GM12878 (cell line): ENCODE measurements around the gene UQCR10. TPM values are rescaled to one million over a fixed set of nuclear protein-coding genes. Genes with fewer than 3 reads are reported as not detected.

Source experiments
- ATAC-seq: fragments of 200-7000 bp; cut with Tn5 transposase; 3 replicates; pipeline ENCODE4 v1.9.1; 2020; ENCODE audit warnings: mild to moderate bottlenecking, moderate library complexity
- BruUV-seq: library from RNA; stranded (reverse); fragments of 400-500 nt; replicated peaks from 2 replicates; lab custom pipeline; 2021; lab: Mats Ljungman, UMichigan
- CTCF ChIA-PET: fragments of 300-600 bp; sonication (Branson Sonifier 250); formaldehyde crosslinking; extraction: SDS; loops from one replicate; lab custom pipeline; 2021; ENCODE audit warnings: inconsistent platforms; lab: Yijun Ruan, JAX
- POLR2A ChIA-PET: fragments of 350-600 bp; formaldehyde crosslinking; extraction: SDS; loops from one replicate; lab custom pipeline; 2021; ENCODE audit warnings: inconsistent platforms; lab: Charles Lee
- RAD21 ChIA-PET: fragments of 300-600 bp; sonication (Branson Sonifier 250); formaldehyde crosslinking; loops from one replicate; lab custom pipeline; 2023; ENCODE audit warnings: antibody characterized with exemption; ENCODE audit not compliant: unreplicated experiment; lab: Charles Lee
- SMC1A ChIA-PET: fragments of 300-600 bp; sonication (Branson Sonifier 250); formaldehyde crosslinking; loops from one replicate; lab custom pipeline; 2023; ENCODE audit not compliant: unreplicated experiment, uncharacterized antibody; lab: Charles Lee
- DNase-seq: peaks from one replicate; pipeline ENCODE4 v3.0.0-alpha.2; 2011; ENCODE audit warnings: low read depth, low spot score
- FAIRE-seq: peaks from 3 replicates; lab custom pipeline; 2011; peaks lifted over from hg19 to GRCh38; lab: Jason Lieb, UNC
- H2AFZ ChIP-seq: 2 replicates; pipeline ENCODE4 v1.6.0; 2011; ENCODE audit warnings: low read depth, low read length, control low read depth; ENCODE audit not compliant: control insufficient read depth
- H3K27ac ChIP-seq: 2 replicates; pipeline ENCODE4 v1.5.1; 2011; ENCODE audit warnings: control low read depth; ENCODE audit not compliant: control insufficient read depth, insufficient read depth
- H3K27me3 ChIP-seq, 2 experiments: replicated peaks in 1 of 2; 2 replicates each; pipeline versions ENCODE4 v1.6.0 to v1.6.1; 2011; ENCODE audit warnings: low read length in 1 of 2; ENCODE audit not compliant: control insufficient read depth in 2 of 2, insufficient read depth in 2 of 2
- H3K36me3 ChIP-seq, 2 experiments: 2 replicates each; pipeline ENCODE4 v1.5.1; 2011; ENCODE audit warnings: low read length in 1 of 2; ENCODE audit not compliant: control insufficient read depth in 2 of 2, insufficient read depth in 2 of 2
- H3K4me1 ChIP-seq: 2 replicates; pipeline ENCODE4 v1.6.1; 2011; ENCODE audit warnings: mild to moderate bottlenecking, low read length, moderate library complexity, mixed read lengths; ENCODE audit not compliant: control insufficient read depth, insufficient read depth
- H3K4me2 ChIP-seq: 2 replicates; pipeline ENCODE4 v1.6.0; 2011; ENCODE audit warnings: control low read depth; ENCODE audit not compliant: control insufficient read depth, insufficient read depth
- H3K4me3 ChIP-seq: fragments of 200-600 bp; sonication (generic); 2 replicates; pipeline ENCODE4 v1.5.1; 2016
- H3K79me2 ChIP-seq: 2 replicates; pipeline ENCODE4 v1.6.0; 2011; ENCODE audit warnings: low read length; ENCODE audit not compliant: control insufficient read depth, insufficient read depth
- H3K9ac ChIP-seq: 2 replicates; pipeline ENCODE4 v1.8.0; 2011; ENCODE audit warnings: low read length, control low read depth, mixed read lengths; ENCODE audit not compliant: control insufficient read depth, insufficient read depth
- H3K9me3 ChIP-seq: replicated peaks from 3 replicates; pipeline ENCODE4 v1.5.1; 2011; ENCODE audit warnings: mild to moderate bottlenecking, low read length; ENCODE audit not compliant: control insufficient read depth, insufficient read depth
- H4K20me1 ChIP-seq: 2 replicates; pipeline ENCODE4 v1.6.0; 2011; ENCODE audit not compliant: control insufficient read depth, insufficient read depth
- CBX5 ChIP-seq: sonication (generic); IDR thresholded peaks from 2 replicates; pipeline ENCODE4 v1.6.1; 2016; ENCODE audit warnings: low read depth, moderate library complexity, mild to moderate bottlenecking, inconsistent platforms
- CUX1 ChIP-seq: IDR thresholded peaks from 2 replicates; pipeline ENCODE4 v1.6.1; 2012; ENCODE audit warnings: improper control_type of control experiment, low read depth, low read length; ENCODE audit not compliant: insufficient replicate concordance
- EP300 ChIP-seq, 2 experiments: fragments of 150-350 bp in 1 of 2; IDR thresholded peaks; 2 replicates each; pipeline ENCODE4 v1.6.1; 2011 to 2012; ENCODE audit warnings: low read depth in 2 of 2, low read length in 2 of 2, borderline replicate concordance in 1 of 2, improper control_type of control experiment in 1 of 2, inconsistent platforms in 1 of 2; ENCODE audit not compliant: control insufficient read depth in 1 of 2
- MYB ChIP-seq: fragments of 150-350 bp; IDR thresholded peaks from 2 replicates; pipeline ENCODE4 v1.6.1; 2014; ENCODE audit warnings: mild to moderate bottlenecking, low read depth, low read length, borderline replicate concordance
- POU2F2 ChIP-seq: IDR thresholded peaks from 3 replicates; pipeline ENCODE4 v1.6.1; 2011; ENCODE audit warnings: low read depth, mild to moderate bottlenecking, low read length, borderline replicate concordance
- RAD21 ChIP-seq: IDR thresholded peaks from 2 replicates; pipeline ENCODE4 v1.6.1; 2011; ENCODE audit warnings: mild to moderate bottlenecking, low read depth, low read length, moderate library complexity; ENCODE audit not compliant: insufficient read depth
- USF2 ChIP-seq: IDR thresholded peaks from 2 replicates; pipeline ENCODE4 v1.6.1; 2011; ENCODE audit warnings: low read depth, low read length, improper control_type of control experiment, borderline replicate concordance
- ZBED1 ChIP-seq: IDR thresholded peaks from 2 replicates; pipeline ENCODE4 v1.6.1; 2016; ENCODE audit warnings: borderline replicate concordance
- WGBS: methylation state at CpG from one replicate; pipeline ENCODE4 v1.1.6; 2016; ENCODE audit warnings: low lambda C conversion rate; ENCODE audit not compliant: insufficient replicate concordance, insufficient coverage; ENCODE audit errors: missing lambda C conversion rate; 5-methylcytosine and 5-hydroxymethylcytosine counted together
- in situ Hi-C: fragments of 300-500 bp; cut with MboI; formaldehyde crosslinking; loops from 9 replicates; pipeline ENCODE4 v1.14.3; 2018; ENCODE audit warnings: mixed read lengths
- intact Hi-C: fragments of 100-400 bp; cut with micrococcal nuclease; formaldehyde crosslinking; loops from one replicate; pipeline ENCODE4 v1.14.2; 2022; ENCODE audit not compliant: unreplicated experiment
- polyA plus RNA-seq, 11 experiments: library from polyadenylated mRNA; depleted of rRNA in 4 of 11; unstranded in 6 of 11; stranded (reverse) in 5 of 11; fragments of >200 nt; fragmentation: Nextera tagmentation in 4 of 11; fragmentation: Illumina TruSeq in 1 of 11; extraction: Ambion mirVana in 4 of 11; extraction: Trizol in 1 of 11; gene quantifications; 1 replicate in 1 of 11; 2 replicates in 10 of 11; pipeline versions ENCODE4 v1.2.1 to v1.2.3, GENCODE V29; 2011 to 2016; ENCODE audit warnings: inconsistent platforms in 2 of 11, missing spikeins in 2 of 11, low read depth in 1 of 11
- total RNA-seq, 4 experiments: library from RNA; depleted of rRNA in 3 of 4; stranded (reverse); fragments of >200 nt in 3 of 4; fragmentation: Illumina TruSeq in 1 of 4; extraction: Trizol in 1 of 4; gene quantifications; 2 replicates each; pipeline versions ENCODE4 v1.2.1 to v1.2.3, GENCODE V29; 2013 to 2021
- TF ChIP-seq, protein P1 (sequence below): fragments of 450-650 bp; IDR thresholded peaks from 2 replicates; pipeline ENCODE4 v1.6.1; 2014; ENCODE audit warnings: mild to moderate bottlenecking
- TF ChIP-seq, protein P2 (sequence below): fragments of 450-650 bp; IDR thresholded peaks from 2 replicates; pipeline ENCODE4 v1.6.1; 2018; ENCODE audit warnings: borderline replicate concordance, mild to moderate bottlenecking; ENCODE audit not compliant: partially characterized antibody

The UQCR10 gene
- total and polyA plus RNA-seq, 10 of the 15 experiments (the other 5 are each of a cell fraction or from before 2014, with no cell fraction given) = 144 to 1,021 (median 214) TPM

DNA sequence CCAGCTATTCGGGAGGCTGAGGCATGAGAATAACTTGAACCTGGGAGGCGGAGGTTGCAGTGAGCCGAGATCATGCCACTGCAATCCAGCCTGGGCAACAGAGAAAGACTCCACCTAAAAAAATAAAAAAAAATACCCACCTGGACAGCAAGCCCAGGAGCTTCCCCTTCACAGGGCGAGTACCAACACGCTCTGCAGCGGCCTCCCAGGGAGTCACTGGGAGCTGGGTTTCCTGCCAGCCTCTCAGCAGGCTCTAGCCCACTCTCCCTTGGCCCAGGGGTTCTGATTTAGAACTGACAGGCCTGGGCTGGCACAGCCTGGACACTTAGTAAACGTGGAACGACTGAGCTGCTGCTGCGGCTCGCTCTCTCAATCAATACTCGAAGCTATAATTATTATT, 49.4 kb upstream of the UQCR10 start (continued):
- TF ChIP-seq RAD21 = no peak
- TF ChIP-seq POU2F2 = no peak
- no peak for TF ChIP-seq USF2
- TF ChIP-seq MYB = no peak

GRCh38 chr22:29718949-29719898, 47.9 kb upstream of the UQCR10 start:
- intact Hi-C loops = no loop called here
- TF ChIP-seq CUX1 = no peak
- no peak for TF ChIP-seq EP300 (IDR thresholded peaks at IDR 0.05; ENCODE audit: borderline replicate concordance in 1 of 2, control insufficient read depth in 1 of 2, low read depth in 2 of 2, low read length in 2 of 2)
- no peak for TF ChIP-seq POU2F2
- TF ChIP-seq, protein P1, sequence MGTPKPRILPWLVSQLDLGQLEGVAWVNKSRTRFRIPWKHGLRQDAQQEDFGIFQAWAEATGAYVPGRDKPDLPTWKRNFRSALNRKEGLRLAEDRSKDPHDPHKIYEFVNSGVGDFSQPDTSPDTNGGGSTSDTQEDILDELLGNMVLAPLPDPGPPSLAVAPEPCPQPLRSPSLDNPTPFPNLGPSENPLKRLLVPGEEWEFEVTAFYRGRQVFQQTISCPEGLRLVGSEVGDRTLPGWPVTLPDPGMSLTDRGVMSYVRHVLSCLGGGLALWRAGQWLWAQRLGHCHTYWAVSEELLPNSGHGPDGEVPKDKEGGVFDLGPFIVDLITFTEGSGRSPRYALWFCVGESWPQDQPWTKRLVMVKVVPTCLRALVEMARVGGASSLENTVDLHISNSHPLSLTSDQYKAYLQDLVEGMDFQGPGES = no peak
- no peak for TF ChIP-seq CBX5
- no peak for TF ChIP-seq ZBED1
- TF ChIP-seq, protein P2, sequence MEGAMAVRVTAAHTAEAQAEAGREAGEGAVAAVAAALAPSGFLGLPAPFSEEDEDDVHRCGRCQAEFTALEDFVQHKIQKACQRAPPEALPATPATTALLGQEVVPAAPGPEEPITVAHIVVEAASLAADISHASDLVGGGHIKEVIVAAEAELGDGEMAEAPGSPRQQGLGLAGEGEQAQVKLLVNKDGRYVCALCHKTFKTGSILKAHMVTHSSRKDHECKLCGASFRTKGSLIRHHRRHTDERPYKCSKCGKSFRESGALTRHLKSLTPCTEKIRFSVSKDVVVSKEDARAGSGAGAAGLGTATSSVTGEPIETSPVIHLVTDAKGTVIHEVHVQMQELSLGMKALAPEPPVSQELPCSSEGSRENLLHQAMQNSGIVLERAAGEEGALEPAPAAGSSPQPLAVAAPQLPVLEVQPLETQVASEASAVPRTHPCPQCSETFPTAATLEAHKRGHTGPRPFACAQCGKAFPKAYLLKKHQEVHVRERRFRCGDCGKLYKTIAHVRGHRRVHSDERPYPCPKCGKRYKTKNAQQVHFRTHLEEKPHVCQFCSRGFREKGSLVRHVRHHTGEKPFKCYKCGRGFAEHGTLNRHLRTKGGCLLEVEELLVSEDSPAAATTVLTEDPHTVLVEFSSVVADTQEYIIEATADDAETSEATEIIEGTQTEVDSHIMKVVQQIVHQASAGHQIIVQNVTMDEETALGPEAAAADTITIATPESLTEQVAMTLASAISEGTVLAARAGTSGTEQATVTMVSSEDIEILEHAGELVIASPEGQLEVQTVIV = no peak

More at GRCh38 chr22:29718949-29719898, 47.9 kb upstream of the UQCR10 start:
- ATAC-seq = no peak
- H3K4me2 ChIP-seq = no peak overlapping the region
- DNase-seq = no peak
- no peak overlapping the region for H2AFZ ChIP-seq
- CTCF ChIA-PET = no interaction called here
- BruUV-seq = no TSS peak
- POLR2A ChIA-PET = no interaction called here
- SMC1A ChIA-PET = no interaction called here
- no peak overlapping the region for H3K27ac ChIP-seq
- H3K4me1 ChIP-seq = no peaks in the 10 kb centered on the region
- no peaks in the 10 kb centered on the region for H3K79me2 ChIP-seq
- in situ Hi-C loops = no loop called here
- H3K27me3 ChIP-seq = peaks cover 3 to 6% of the 10 kb centered on the region in 2 experiments; a peak in 2 of 4 replicates
- H3K4me3 ChIP-seq = no peak overlapping the region
- no peaks in the 10 kb centered on the region for H3K36me3 ChIP-seq
- H3K9ac ChIP-seq = no peak overlapping the region
- H4K20me1 ChIP-seq = no peaks in the 10 kb centered on the region
- 49% methylated on average over 20 of the region's 24 CpGs for WGBS
- RAD21 ChIA-PET = no interaction called here
- no peak for FAIRE-seq
- H3K9me3 ChIP-seq = no peaks in the 10 kb centered on the region
